HCT116 (cell line): ENCODE data around the gene TMEM132D. TPM values are rescaled to one million over a fixed set of nuclear protein-coding genes. Genes with fewer than 3 reads are reported as not detected.
"Not testable (repeated sequence)": the region's sequence is repeated elsewhere in the genome, so short reads cannot be mapped to it uniquely, and the experiment has no call there.

Experiments used
- ATAC-seq: fragments of 200-7000 bp; cut with Tn5 transposase; 2 replicates; pipeline ENCODE4 v1.9.1; 2020; ENCODE audit warnings: mild to moderate bottlenecking, moderate library complexity
- BruUV-seq: library from RNA; stranded (reverse); fragments of 400-500 nt; replicated peaks from 2 replicates; lab custom pipeline; 2021; lab: Mats Ljungman, UMichigan
- CTCF ChIA-PET: fragments of 300-600 bp; sonication (Branson Sonifier 250); formaldehyde crosslinking; loops from one replicate; lab custom pipeline; 2021; ENCODE audit warnings: antibody characterized with exemption; lab: Charles Lee
- POLR2A ChIA-PET: fragments of 300-600, 350-600 bp; sonication (Branson Sonifier 250); formaldehyde crosslinking; loops from one replicate; lab custom pipeline; 2021; ENCODE audit warnings: antibody characterized with exemption; lab: Charles Lee
- RAD21 ChIA-PET, 2 experiments: fragments of 300-600 bp; sonication (Branson Sonifier 250); formaldehyde crosslinking; loops; one replicate each; lab custom pipeline; 2023; ENCODE audit warnings: low total read pairs in 2 of 2; ENCODE audit not compliant: uncharacterized antibody in 2 of 2, unreplicated experiment in 2 of 2, low non-redundant PET in 1 of 2; lab: Charles Lee
- DNase-seq: peaks from one replicate; pipeline ENCODE4 v3.0.0-alpha.2; 2010; ENCODE audit warnings: low read depth, low spot score
- H2AFZ ChIP-seq: fragments of 200-600 bp; shearing (Covaris generic), sonication (generic); 2 replicates; pipeline ENCODE4 v1.6.1; 2017; ENCODE audit warnings: low read depth, mixed run types, mixed read lengths, antibody characterized with exemption, low read length; ENCODE audit not compliant: poor library complexity, severe bottlenecking
- H3K27ac ChIP-seq: 2 replicates; pipeline ENCODE4 v1.5.1; 2012; ENCODE audit warnings: low read depth, low read length
- H3K27me3 ChIP-seq: fragments of 200-600 bp; sonication (generic); 2 replicates; pipeline ENCODE4 v1.6.1; 2016; ENCODE audit warnings: mixed run types, low read length, mixed read lengths; ENCODE audit not compliant: insufficient read depth
- H3K36me3 ChIP-seq, 2 experiments: fragments of 200-500 bp in 1 of 2; fragments of 200-600 bp in 1 of 2; sonication (Bioruptor generic) in 1 of 2; sonication (generic) in 1 of 2; 2 replicates each; pipeline versions ENCODE4 v1.5.1 to v1.6.1; 2014 to 2016; ENCODE audit warnings: low read length in 2 of 2, inconsistent platforms in 1 of 2, mixed read lengths in 1 of 2, mixed run types in 1 of 2; ENCODE audit not compliant: insufficient read depth in 2 of 2, control insufficient read depth in 1 of 2
- H3K4me1 ChIP-seq, 2 experiments: fragments of 200-600 bp in 1 of 2; sonication (generic) in 1 of 2; 2 replicates each; pipeline versions ENCODE4 v1.5.1 to v1.6.1; 2012 to 2017; ENCODE audit warnings: low read length in 2 of 2, inconsistent platforms in 1 of 2, mild to moderate bottlenecking in 1 of 2, mixed read lengths in 1 of 2, mixed run types in 1 of 2, moderate library complexity in 1 of 2; ENCODE audit not compliant: insufficient read depth in 2 of 2, control insufficient read depth in 1 of 2
- H3K4me2 ChIP-seq: fragments of 200-600 bp; sonication (generic); 2 replicates; pipeline ENCODE4 v1.6.1; 2017; ENCODE audit warnings: mixed run types, low read length, mixed read lengths
- H3K4me3 ChIP-seq, 2 experiments: fragments of 200-600 bp in 1 of 2; sonication (generic) in 1 of 2; replicated peaks in 1 of 2; 2 replicates each; pipeline ENCODE4 v1.5.1; 2011 to 2016; ENCODE audit warnings: low read length in 2 of 2, control low read depth in 1 of 2, low read depth in 1 of 2, mild to moderate bottlenecking in 1 of 2, mixed read lengths in 1 of 2, mixed run types in 1 of 2
- H3K79me2 ChIP-seq: fragments of 200-600 bp; sonication (generic); 2 replicates; pipeline ENCODE4 v1.6.1; 2017; ENCODE audit warnings: mild to moderate bottlenecking, mixed run types, low read length, moderate library complexity, mixed read lengths; ENCODE audit not compliant: insufficient read depth
- H3K9ac ChIP-seq: fragments of 200-600 bp; sonication (generic); 2 replicates; pipeline ENCODE4 v1.6.1; 2016; ENCODE audit warnings: low read length, mixed read lengths
- H3K9me2 ChIP-seq: fragments of 200-600 bp; sonication (generic), shearing (Covaris generic); 2 replicates; pipeline ENCODE4 v1.6.1; 2017; ENCODE audit warnings: mixed run types, mild to moderate bottlenecking, moderate library complexity; ENCODE audit not compliant: insufficient read depth
- H3K9me3 ChIP-seq, 2 experiments: fragments of 200-500 bp in 1 of 2; fragments of 200-600 bp in 1 of 2; sonication (Bioruptor generic) in 1 of 2; sonication (generic) in 1 of 2; 2 replicates each; pipeline ENCODE4 v1.6.1; 2014 to 2017; ENCODE audit warnings: low read length in 2 of 2, mixed read lengths in 2 of 2, inconsistent platforms in 1 of 2, low read depth in 1 of 2, mild to moderate bottlenecking in 1 of 2, mixed run types in 1 of 2, moderate library complexity in 1 of 2; ENCODE audit not compliant: control insufficient read depth in 1 of 2, insufficient read depth in 1 of 2
- H4K20me1 ChIP-seq: fragments of 200-600 bp; sonication (generic), shearing (Covaris generic); 2 replicates; pipeline ENCODE4 v1.6.1; 2017; ENCODE audit warnings: mixed run types, mild to moderate bottlenecking, moderate library complexity; ENCODE audit not compliant: insufficient read depth
- CBX3 ChIP-seq: IDR thresholded peaks from 2 replicates; pipeline ENCODE4 v1.6.1; 2012; ENCODE audit warnings: low read depth
- CEBPB ChIP-seq: IDR thresholded peaks from 2 replicates; pipeline ENCODE4 v1.6.1; 2012; ENCODE audit warnings: low read depth
- ELF1 ChIP-seq: IDR thresholded peaks from 2 replicates; pipeline ENCODE4 v1.6.1; 2012; ENCODE audit warnings: low read depth, borderline replicate concordance
- EZH2 ChIP-seq: fragments of 200-600 bp; sonication (generic); IDR thresholded peaks from 2 replicates; pipeline ENCODE4 v1.6.1; 2017; ENCODE audit warnings: antibody characterized with exemption, mixed run types
- EZH2phosphoT487 ChIP-seq: fragments of 200-600 bp; IDR thresholded peaks from 2 replicates; pipeline ENCODE4 v1.6.1; 2018; ENCODE audit warnings: antibody characterized with exemption, borderline replicate concordance
- JUND ChIP-seq: IDR thresholded peaks from 2 replicates; pipeline ENCODE4 v1.6.1; 2012
- POLR2A ChIP-seq: IDR thresholded peaks from 2 replicates; pipeline ENCODE4 v1.7.0; 2011; ENCODE audit warnings: borderline replicate concordance; ENCODE audit not compliant: insufficient read depth, insufficient read length; ENCODE audit errors: extremely low read depth
- SIN3A ChIP-seq: IDR thresholded peaks from 2 replicates; pipeline ENCODE4 v1.6.1; 2012; ENCODE audit warnings: low read depth
- SP1 ChIP-seq: IDR thresholded peaks from 2 replicates; pipeline ENCODE4 v1.6.1; 2012; ENCODE audit warnings: low read depth
- SRF ChIP-seq: IDR thresholded peaks from 2 replicates; pipeline ENCODE4 v1.6.1; 2012; ENCODE audit warnings: low read depth
- TCF7L2 ChIP-seq: IDR thresholded peaks from 2 replicates; pipeline ENCODE4 v1.7.0; 2011; ENCODE audit warnings: borderline replicate concordance, inconsistent platforms; ENCODE audit not compliant: insufficient read depth, insufficient read length; ENCODE audit errors: extremely low read depth
- ZBTB33 ChIP-seq: IDR thresholded peaks from 2 replicates; pipeline ENCODE4 v1.6.1; 2011; ENCODE audit warnings: mild to moderate bottlenecking, low read length, moderate library complexity; ENCODE audit not compliant: insufficient replicate concordance; ENCODE audit errors: extremely low read depth
- intact Hi-C: fragments of 100-400 bp; cut with micrococcal nuclease; formaldehyde crosslinking; loops from 2 replicates; pipeline ENCODE4 v1.10.0; 2022
- total RNA-seq: library from RNA; stranded (reverse); gene quantifications from one replicate; pipeline ENCODE4 v1.2.1, GENCODE V29; 2021; ENCODE audit not compliant: unreplicated experiment

TMEM132D gene
- total RNA-seq, 1 experiment from 2014 or later: not detected

- Histone ChIP-seq H3K79me2 (no peaks in the 10 kb centered on the region), H2AFZ (no peak overlapping the region), H3K9me2 (no peaks in the 10 kb centered on the region), H3K27ac (no peak overlapping the region), H3K4me2 (no peak overlapping the region), H3K9me3 (peaks cover 9 to 42% of the 10 kb centered on the region in 2 experiments; a peak in 2 of 4 replicates), H3K4me3 (no peak overlapping the region), H3K9ac (no peak overlapping the region), H3K27me3 (no peaks in the 10 kb centered on the region), H4K20me1 (no peaks in the 10 kb centered on the region), H3K36me3 (no peaks in the 10 kb centered on the region), H3K4me1 (no peaks in the 10 kb centered on the region)
- TF ChIP-seq EZH2 (no peak), SIN3A (no peak), POLR2A (no peak), TCF7L2 (no peak), ZBTB33 (no peak), JUND (no peak), ELF1 (no peak), CBX3 (no peak), SP1 (no peak)
- ChIA-PET POLR2A (no interaction called here), RAD21 (no interaction called here), CTCF (no interaction called here)
- DNase-seq: no peak
- no peak for ATAC-seq
- intact Hi-C loops: no loop called here
- no TSS peak for BruUV-seq
Measured at GRCh38 chr12:129540954-129541353, 362.9 kb downstream of the TMEM132D start.

GRCh38 chr12:129540249-129540648 is 363.6 kb downstream of the TMEM132D start:
- TF ChIP-seq POLR2A (no peak), EZH2 (no peak), CEBPB (no peak), EZH2phosphoT487 (no peak), SRF (no peak)
- intact Hi-C loops: no loop called here
- DNase-seq (no peak), ATAC-seq (no peak)
- no peak overlapping the region for H3K4me3 ChIP-seq
- no peaks in the 10 kb centered on the region for H3K4me1 ChIP-seq
- H3K36me3 ChIP-seq: no peaks in the 10 kb centered on the region
- no TSS peak for BruUV-seq
- H3K9me2 ChIP-seq: no peaks in the 10 kb centered on the region
- H3K9me3 ChIP-seq: peaks cover 14 to 43% of the 10 kb centered on the region in 2 experiments; a peak in 2 of 4 replicates
- ChIA-PET POLR2A (no interaction called here), CTCF (no interaction called here), RAD21 (no interaction called here)
- no peaks in the 10 kb centered on the region for H4K20me1 ChIP-seq
- H3K27me3 ChIP-seq: no peaks in the 10 kb centered on the region
- H3K27ac ChIP-seq: no peak overlapping the region
- no peak overlapping the region for H3K9ac ChIP-seq
- no peak overlapping the region for H3K4me2 ChIP-seq
- no peaks in the 10 kb centered on the region for H3K79me2 ChIP-seq
- H2AFZ ChIP-seq: no peak overlapping the region

- RAD21 ChIA-PET, H2AFZ ChIP-seq, H4K20me1 ChIP-seq, ATAC-seq, H3K36me3 ChIP-seq, DNase-seq, H3K4me3 ChIP-seq, BruUV-seq, H3K27me3 ChIP-seq, intact Hi-C loops, H3K9ac ChIP-seq, H3K9me2 ChIP-seq, H3K27ac ChIP-seq, H3K79me2 ChIP-seq, H3K4me2 ChIP-seq, CTCF ChIA-PET, H3K4me1 ChIP-seq, POLR2A ChIA-PET: not testable (repeated sequence)
- peaks cover 14 to 44% of the 10 kb centered on the region in 2 experiments; a peak in 2 of 4 replicates for H3K9me3 ChIP-seq
Measured at GRCh38 chr12:129538724-129539335, 365.0 kb downstream of the TMEM132D start.
